ENCODE data around the gene TMEM247. TPM values are rescaled to one million over a fixed set of nuclear protein-coding genes. Genes with fewer than 3 reads are reported as not detected.

Gene TMEM247
- total RNA-seq, 1 donor from 2014 or later = not detected

DNA sequence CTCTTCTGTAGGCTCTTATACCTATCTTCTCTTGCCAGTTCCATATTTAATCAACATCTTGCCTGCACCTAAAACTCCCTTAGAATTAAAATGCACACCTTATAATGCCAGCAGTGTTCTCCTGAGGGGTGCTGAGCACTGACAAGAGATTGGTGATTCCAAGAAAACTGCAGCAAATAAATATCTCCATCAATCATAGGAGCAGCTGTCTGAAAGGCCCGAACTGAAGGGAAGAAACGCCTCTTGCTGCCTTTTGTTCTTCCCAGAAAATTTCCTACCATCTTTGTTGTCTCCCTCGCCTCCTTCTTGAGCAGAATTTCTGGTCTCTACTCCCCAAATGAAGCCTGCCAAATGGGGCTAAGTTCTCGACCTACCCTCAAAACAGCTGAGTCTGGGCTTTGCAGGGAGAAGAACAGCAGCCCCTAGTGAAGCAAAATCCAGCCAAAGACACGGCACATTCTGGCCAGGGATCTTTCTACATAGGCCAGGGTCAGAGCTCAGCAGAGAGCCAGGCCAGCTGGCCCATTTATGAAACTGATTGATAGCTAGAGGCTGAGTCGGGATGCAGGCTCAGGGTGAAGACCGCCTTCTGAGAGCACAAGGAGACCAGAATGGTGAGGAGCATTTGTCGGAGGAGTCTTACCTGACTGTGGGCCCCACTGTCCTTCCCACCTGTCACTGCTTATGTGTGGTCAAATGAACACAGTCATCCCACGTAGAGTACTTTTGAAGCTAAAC, 20.4 kb upstream of the TMEM247 start:
- H3K9ac ChIP-seq (ENCODE audit: low read length) = no peak overlapping the region
- peaks cover 29% of the 10 kb centered on the region for H3K27me3 Mint-ChIP-seq (ENCODE audit: low read depth, unreplicated experiment)

GRCh38 chr2:46459694-46460093, 19.7 kb upstream of the TMEM247 start:
- H3K36me3 ChIP-seq (ENCODE audit: insufficient read depth, low read length) = no peaks in the 10 kb centered on the region
- no peak overlapping the region for H2AFZ ChIP-seq (ENCODE audit: low read depth, low read length)
- H3K4me2 ChIP-seq (ENCODE audit: low read length) = no peak overlapping the region
- DNase-seq (ENCODE audit: low read depth) = no peak
- Mint-ChIP-seq H3K27me3 (ENCODE audit: low read depth, unreplicated experiment) (peaks cover 29% of the 10 kb centered on the region), H3K9me3 (ENCODE audit: unreplicated experiment) (no peaks in the 10 kb centered on the region), H3K27ac (ENCODE audit: unreplicated experiment) (no peak overlapping the region), H3K36me3 (ENCODE audit: low read depth, unreplicated experiment) (no peaks in the 10 kb centered on the region), H3K4me3 (ENCODE audit: unreplicated experiment) (no peak overlapping the region), H3K4me1 (ENCODE audit: low read depth, unreplicated experiment) (no peaks in the 10 kb centered on the region)
- H3K9me3 ChIP-seq (ENCODE audit: insufficient read depth, low read depth, low read length) = no peaks in the 10 kb centered on the region
- H3K4me1 ChIP-seq (ENCODE audit: insufficient read depth, low read length) = peaks cover 6% of the 10 kb centered on the region
- FAIRE-seq = no peak
- no peaks in the 10 kb centered on the region for H3K79me2 ChIP-seq (ENCODE audit: insufficient read depth, low read length)
- H3K27ac ChIP-seq (ENCODE audit: low read depth, low read length) = no peak overlapping the region
- TF ChIP-seq CTCF (IDR thresholded peaks at IDR 0.05; ENCODE audit: insufficient read depth, low read depth, low read length) (no peak), EZH2 (IDR thresholded peaks at IDR 0.05; ENCODE audit: insufficient read depth, low read length) (no peak)
- no peak overlapping the region for H3K9ac ChIP-seq (ENCODE audit: low read length)
- no peaks in the 10 kb centered on the region for H4K20me1 ChIP-seq (ENCODE audit: insufficient read depth, low read length)
- H3K27me3 ChIP-seq (ENCODE audit: insufficient read depth, low read length) = no peaks in the 10 kb centered on the region
- H3K4me3 ChIP-seq (ENCODE audit: insufficient read depth, low read depth, low read length) = no peak overlapping the region

More for the DNA sequence above, 20.4 kb upstream of the TMEM247 start:
- FAIRE-seq (no peak), DNase-seq (ENCODE audit: low read depth) (no peak)
- peaks cover 3% of the 10 kb centered on the region for H3K9me3 Mint-ChIP-seq (ENCODE audit: unreplicated experiment)
- no peaks in the 10 kb centered on the region for H4K20me1 ChIP-seq (ENCODE audit: insufficient read depth, low read length)
- H3K4me2 ChIP-seq (ENCODE audit: low read length) = no peak overlapping the region
- H3K79me2 ChIP-seq (ENCODE audit: insufficient read depth, low read length) = no peaks in the 10 kb centered on the region
- no peak overlapping the region for H3K4me3 ChIP-seq (ENCODE audit: insufficient read depth, low read depth, low read length)
- H2AFZ ChIP-seq (ENCODE audit: low read depth, low read length) = no peak overlapping the region
- H3K36me3 Mint-ChIP-seq (ENCODE audit: low read depth, unreplicated experiment) = no peaks in the 10 kb centered on the region
- no peak overlapping the region for H3K4me3 Mint-ChIP-seq (ENCODE audit: unreplicated experiment)
- H3K27ac ChIP-seq (ENCODE audit: low read depth, low read length) = no peak overlapping the region
- H3K4me1 ChIP-seq (ENCODE audit: insufficient read depth, low read length) = peaks cover 6% of the 10 kb centered on the region
- no peak overlapping the region for H3K27ac Mint-ChIP-seq (ENCODE audit: unreplicated experiment)
- no peaks in the 10 kb centered on the region for H3K4me1 Mint-ChIP-seq (ENCODE audit: low read depth, unreplicated experiment)
- H3K27me3 ChIP-seq (ENCODE audit: insufficient read depth, low read length) = no peaks in the 10 kb centered on the region
- H3K9me3 ChIP-seq (ENCODE audit: insufficient read depth, low read depth, low read length) = no peaks in the 10 kb centered on the region
- TF ChIP-seq EZH2 (IDR thresholded peaks at IDR 0.05; ENCODE audit: insufficient read depth, low read length) (no peak), CTCF (IDR thresholded peaks at IDR 0.05; ENCODE audit: insufficient read depth, low read depth, low read length) (no peak)
- no peaks in the 10 kb centered on the region for H3K36me3 ChIP-seq (ENCODE audit: insufficient read depth, low read length)

DNA sequence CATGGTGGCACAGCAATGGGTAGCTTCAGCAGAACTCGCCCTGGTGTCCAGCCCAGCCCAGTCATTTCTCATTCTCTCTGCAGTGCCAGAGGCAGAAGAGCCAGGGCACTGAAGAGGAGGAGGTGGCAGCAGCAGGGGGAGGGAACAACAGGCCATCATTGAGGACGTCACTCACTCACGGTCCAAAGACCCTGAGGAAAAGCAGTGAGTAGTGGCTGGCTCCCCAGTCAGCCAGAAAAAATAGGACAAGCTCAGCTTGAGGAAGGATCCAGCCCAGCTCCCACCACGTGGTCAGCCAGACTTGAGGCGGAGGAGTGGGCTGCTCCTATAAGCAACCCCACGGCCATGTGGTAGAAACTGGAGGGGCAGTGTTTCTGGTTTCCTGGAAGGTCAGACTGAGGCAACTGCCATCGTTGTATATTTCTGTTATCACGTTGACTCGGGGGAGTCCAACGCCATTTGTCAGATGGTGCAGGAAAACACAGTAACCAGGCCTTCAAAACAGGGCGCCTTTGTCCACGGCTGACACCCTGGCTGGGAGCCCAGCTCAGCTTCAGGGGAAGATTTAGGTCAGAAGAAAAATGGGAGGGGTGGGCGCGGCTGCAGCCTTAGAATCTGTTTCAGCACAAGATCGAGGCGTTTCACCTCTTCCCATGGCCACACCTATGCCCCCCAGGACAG, 19.0 kb upstream of the TMEM247 start:
- Histone ChIP-seq H4K20me1 (ENCODE audit: insufficient read depth, low read length) (no peaks in the 10 kb centered on the region), H3K79me2 (ENCODE audit: insufficient read depth, low read length) (no peaks in the 10 kb centered on the region), H2AFZ (ENCODE audit: low read depth, low read length) (peak overlapping the region; percentile 67), H3K27ac (ENCODE audit: low read depth, low read length) (no peak overlapping the region), H3K4me3 (ENCODE audit: insufficient read depth, low read depth, low read length) (no peak overlapping the region), H3K4me2 (ENCODE audit: low read length) (no peak overlapping the region), H3K4me1 (ENCODE audit: insufficient read depth, low read length) (peaks cover 6% of the 10 kb centered on the region), H3K27me3 (ENCODE audit: insufficient read depth, low read length) (no peaks in the 10 kb centered on the region), H3K9ac (ENCODE audit: low read length) (no peak overlapping the region), H3K36me3 (ENCODE audit: insufficient read depth, low read length) (no peaks in the 10 kb centered on the region), H3K9me3 (ENCODE audit: insufficient read depth, low read depth, low read length) (no peaks in the 10 kb centered on the region)
- Mint-ChIP-seq H3K9me3 (ENCODE audit: unreplicated experiment) (no peaks in the 10 kb centered on the region), H3K4me3 (ENCODE audit: unreplicated experiment) (no peak overlapping the region), H3K36me3 (ENCODE audit: low read depth, unreplicated experiment) (no peaks in the 10 kb centered on the region), H3K27me3 (ENCODE audit: low read depth, unreplicated experiment) (peaks cover 30% of the 10 kb centered on the region), H3K4me1 (ENCODE audit: low read depth, unreplicated experiment) (no peaks in the 10 kb centered on the region), H3K27ac (ENCODE audit: unreplicated experiment) (no peak overlapping the region)
- no peak for DNase-seq (ENCODE audit: low read depth)
- TF ChIP-seq CTCF (IDR thresholded peaks at IDR 0.05; ENCODE audit: insufficient read depth, low read depth, low read length) (no peak), EZH2 (IDR thresholded peaks at IDR 0.05; ENCODE audit: insufficient read depth, low read length) (no peak)
- FAIRE-seq = no peak

All from astrocyte (in vitro differentiated cells and primary cell).